Thymus (tissue), 11 donors: ENCODE results near the gene C16orf46. TPM values are rescaled to one million over a fixed set of nuclear protein-coding genes. Genes with fewer than 3 reads are reported as not detected.
A peak's percentile ranks its signal among the peaks of the same experiment; 100 is the strongest.

Experiments
- DNase-seq, 9 donors: peaks; one replicate each; pipeline ENCODE4 v3.0.0-alpha.2; 2013; ENCODE audit warnings: low spot score in 9 of 9, low read depth in 6 of 9, missing footprints in 1 of 9
- H3K27ac ChIP-seq, 2 donors: one replicate each; pipeline ENCODE4 v1.5.1; 2013; ENCODE audit warnings: control low read depth in 1 of 2, low read depth in 1 of 2, low read length in 1 of 2, mild to moderate bottlenecking in 1 of 2, moderate library complexity in 1 of 2
- H3K27me3 ChIP-seq, 2 donors: one replicate each; pipeline ENCODE4 v1.5.1; 2013; ENCODE audit warnings: low read length in 1 of 2; ENCODE audit not compliant: control insufficient read depth in 2 of 2, insufficient read depth in 1 of 2
- H3K36me3 ChIP-seq, 2 donors: one replicate each; pipeline ENCODE4 v1.5.1; 2013; ENCODE audit warnings: low read length in 1 of 2, mild to moderate bottlenecking in 1 of 2, moderate library complexity in 1 of 2; ENCODE audit not compliant: control insufficient read depth in 2 of 2, insufficient read depth in 2 of 2
- H3K4me1 ChIP-seq, 2 donors: one replicate each; pipeline ENCODE4 v1.5.1; 2013; ENCODE audit warnings: low read length in 2 of 2; ENCODE audit not compliant: control insufficient read depth in 2 of 2, insufficient read depth in 2 of 2
- H3K4me3 ChIP-seq, 2 donors: one replicate each; pipeline ENCODE4 v1.5.1; 2013; ENCODE audit warnings: low read length in 2 of 2, control low read depth in 1 of 2, mild to moderate bottlenecking in 1 of 2
- H3K9me3 ChIP-seq, 2 donors: one replicate each; pipeline ENCODE4 v1.5.1; 2013; ENCODE audit warnings: low read length in 1 of 2, mild to moderate bottlenecking in 1 of 2; ENCODE audit not compliant: control insufficient read depth in 2 of 2, insufficient read depth in 1 of 2
- WGBS: extraction: QIAGEN DNeasy Blood & Tissue Kit; methylation state at CpG from one replicate; pipeline ENCODE4 v1.1.7; 2013; 5-methylcytosine and 5-hydroxymethylcytosine counted together
- polyA plus RNA-seq: library from polyadenylated mRNA; stranded (reverse); fragments of 200-250 nt; gene quantifications from one replicate; pipeline ENCODE4 v1.2.3, GENCODE V29; 2013
- total RNA-seq: library from RNA; stranded (reverse); fragments of 120-200 nt; gene quantifications from one replicate; pipeline ENCODE4 v1.2.4, GENCODE V29; 2013
- donor health status: healthy.

C16orf46 gene
- total and polyA plus RNA-seq, 2 donors = 0.28 to 1.4 TPM

- Histone ChIP-seq H3K4me3 (peak overlapping the region; percentile 56 to 88), H3K4me1 (peaks cover 11 to 12% of the 10 kb centered on the region in 2 donors), H3K9me3 (no peaks in the 10 kb centered on the region), H3K36me3 (peaks cover 11 to 16% of the 10 kb centered on the region in 2 donors), H3K27me3 (no peaks in the 10 kb centered on the region), H3K27ac (no peak overlapping the region)
- 47% methylated on average over 10 of the region's 10 CpGs for WGBS
- DNase-seq = peak in 1 of 9 donors; percentile 6
These were observed 40.2 kb downstream of the C16orf46 start for GRCh38 chr16:81036751-81037350.

DNA sequence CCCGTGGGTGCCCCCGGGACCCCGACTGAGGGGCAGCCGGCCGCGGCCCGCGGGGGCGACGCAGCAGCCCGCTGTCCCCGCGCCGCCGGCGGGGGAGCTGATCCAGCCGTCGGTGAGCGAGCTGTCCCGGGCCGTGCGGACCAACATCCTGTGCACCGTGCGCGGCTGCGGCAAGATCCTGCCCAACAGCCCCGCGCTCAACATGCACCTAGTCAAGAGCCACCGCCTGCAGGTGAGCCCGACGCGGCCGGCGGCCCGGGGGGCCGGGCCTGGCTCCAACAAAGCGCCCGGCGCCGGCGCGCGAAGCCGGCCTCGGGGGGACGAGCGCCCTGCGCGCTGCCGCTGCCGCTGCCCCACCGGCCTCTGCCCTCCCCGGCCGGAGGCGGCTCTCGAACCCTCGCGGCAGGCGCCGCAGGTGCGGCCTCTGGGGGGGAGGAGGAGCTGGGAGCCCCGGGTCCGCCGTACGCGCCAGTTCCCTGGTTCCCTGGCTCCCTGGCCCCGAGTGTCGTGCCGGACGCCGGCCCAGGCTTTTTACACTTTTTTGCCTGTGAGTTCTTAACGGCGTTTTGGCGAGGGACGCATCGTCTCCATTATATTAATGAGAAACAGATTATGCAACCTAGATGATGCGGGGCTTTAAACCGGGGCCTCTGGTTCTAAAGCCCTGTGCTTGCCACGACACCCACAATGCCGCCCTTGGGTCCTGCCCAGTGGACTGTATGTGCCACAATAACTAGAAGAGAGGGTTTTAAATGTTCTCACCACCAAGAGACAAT, 40.9 kb downstream of the C16orf46 start:
- H3K27me3 ChIP-seq = no peaks in the 10 kb centered on the region
- under 1% methylated on average over 80 of the region's 80 CpGs for WGBS
- DNase-seq = peak in 5 of 9 donors; percentile 10 to 47 (median 26)
- peaks cover 4 to 9% of the 10 kb centered on the region in 2 donors for H3K36me3 ChIP-seq
- H3K9me3 ChIP-seq = no peaks in the 10 kb centered on the region
- H3K4me1 ChIP-seq = peaks cover 11 to 12% of the 10 kb centered on the region in 2 donors
- peak overlapping the region; percentile 56 to 88 for H3K4me3 ChIP-seq
- H3K27ac ChIP-seq = peak overlapping the region in 1 of 2 donors; percentile 62

DNA sequence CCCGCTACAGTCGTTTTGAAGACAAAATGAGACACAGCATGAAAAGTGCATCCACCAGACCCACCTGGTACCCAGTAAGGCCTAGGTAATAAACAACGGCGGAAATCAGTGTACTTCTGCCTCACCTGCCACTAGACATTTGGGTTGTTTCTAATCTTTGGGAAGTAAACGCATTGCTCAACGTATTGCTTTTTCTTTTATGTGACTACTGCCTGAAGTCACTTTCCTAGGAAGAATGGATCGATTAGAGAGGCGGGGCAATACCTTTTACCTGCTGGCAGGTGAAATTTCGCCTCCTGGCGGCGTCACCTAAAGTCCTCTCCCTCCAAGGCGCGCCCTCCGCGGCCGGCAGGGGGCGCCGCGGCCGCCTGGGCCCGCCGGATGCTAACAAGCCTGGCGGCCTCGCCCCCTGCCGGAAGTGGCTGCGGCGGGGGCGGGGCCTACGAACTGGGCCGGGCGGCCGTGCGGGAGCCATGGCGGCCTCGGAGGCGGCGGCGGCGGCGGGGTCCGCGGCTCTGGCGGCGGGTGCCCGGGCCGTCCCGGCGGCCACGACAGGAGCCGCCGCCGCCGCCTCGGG, 41.6 kb downstream of the C16orf46 start, which contains the start of gene ATMIN:
ATMIN (plus strand) TSS at position 445 of the 577 bp plus-strand sequence; CDS start at position 474, 29 bp downstream.
- 7% methylated on average over 54 of the region's 54 CpGs for WGBS
- DNase-seq = peak; percentile 45 to 94 (median 86)

GRCh38 chr16:81029930-81030604, 47.0 kb downstream of the C16orf46 start:
- WGBS = 97% methylated on average over 11 of the region's 11 CpGs
- Histone ChIP-seq H3K36me3 (peaks cover 26% of the 10 kb centered on the region in 2 donors), H3K4me3 (no peak overlapping the region), H3K27me3 (no peaks in the 10 kb centered on the region), H3K4me1 (no peaks in the 10 kb centered on the region), H3K27ac (no peak overlapping the region), H3K9me3 (no peaks in the 10 kb centered on the region)
- no peak for DNase-seq

More for the DNA sequence above, 41.6 kb downstream of the C16orf46 start, which contains the start of gene ATMIN:
- Histone ChIP-seq H3K27ac (peak within 1 kb of the TSS in 1 of 2 donors; percentile 62), H3K4me3 (peak within 1 kb of the TSS; percentile 56 to 88), H3K4me1 (peaks cover 11 to 12% of the 10 kb centered on the region in 2 donors), H3K36me3 (peaks cover 2 to 9% of the 10 kb centered on the region in 2 donors), H3K9me3 (no peaks in the 10 kb centered on the region), H3K27me3 (no peaks in the 10 kb centered on the region)

DNA sequence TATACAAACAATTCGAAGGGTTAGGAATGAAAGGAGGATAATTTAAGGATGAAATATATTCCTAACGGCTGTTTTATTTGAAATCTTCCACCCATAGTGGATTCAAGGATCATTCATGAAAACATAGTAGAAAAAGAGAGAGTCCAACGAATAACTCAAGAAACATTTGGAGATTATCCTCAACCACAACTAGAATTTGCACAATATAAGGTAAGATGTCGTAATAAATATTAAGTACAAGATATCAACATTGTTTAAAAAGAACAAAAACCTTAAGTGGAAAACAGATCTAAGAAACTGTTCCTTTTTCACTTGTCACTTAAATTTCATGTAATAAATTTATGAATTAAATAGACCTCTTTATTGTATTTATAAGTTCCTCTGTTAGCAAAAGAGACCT, 50.6 kb downstream of the C16orf46 start:
- H3K4me3 ChIP-seq = no peak overlapping the region
- no peaks in the 10 kb centered on the region for H3K4me1 ChIP-seq
- no peaks in the 10 kb centered on the region for H3K9me3 ChIP-seq
- no peak overlapping the region for H3K27ac ChIP-seq
- peaks cover 39 to 49% of the 10 kb centered on the region in 2 donors for H3K36me3 ChIP-seq
- DNase-seq = no peak
- 98% methylated on average over 4 of the region's 4 CpGs for WGBS
- H3K27me3 ChIP-seq = no peaks in the 10 kb centered on the region

- DNase-seq = no peak
- Histone ChIP-seq H3K4me3 (no peak overlapping the region), H3K9me3 (no peaks in the 10 kb centered on the region), H3K4me1 (no peaks in the 10 kb centered on the region), H3K27ac (no peak overlapping the region), H3K27me3 (no peaks in the 10 kb centered on the region), H3K36me3 (peaks cover 49 to 77% of the 10 kb centered on the region in 2 donors)
- 97% methylated on average over 2 of the region's 2 CpGs for WGBS
These were observed 58.5 kb downstream of the C16orf46 start for GRCh38 chr16:81018496-81018895.

DNA sequence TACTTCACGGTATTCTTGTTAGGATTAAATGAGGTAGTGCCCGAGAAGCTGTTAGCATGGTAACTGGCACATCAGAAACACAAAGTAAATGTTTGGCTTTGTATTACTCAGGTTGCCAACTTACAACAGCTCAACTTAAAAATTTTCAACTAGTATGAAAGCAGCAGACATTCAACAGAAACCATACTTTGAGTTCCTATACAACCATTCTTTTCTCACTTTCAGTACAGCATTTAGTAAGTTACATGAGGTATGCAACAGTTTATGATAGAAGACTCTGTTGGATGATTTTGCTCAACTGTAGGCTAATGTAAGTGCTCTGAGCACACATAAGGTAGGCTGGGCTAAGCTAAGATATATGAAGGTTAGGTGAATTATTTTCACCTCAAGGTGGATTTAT, 62.4 kb downstream of the C16orf46 start:
- no peak for DNase-seq
- Histone ChIP-seq H3K9me3 (no peaks in the 10 kb centered on the region), H3K4me3 (no peak overlapping the region), H3K27me3 (no peaks in the 10 kb centered on the region), H3K36me3 (peaks cover 37 to 62% of the 10 kb centered on the region in 2 donors), H3K27ac (no peak overlapping the region), H3K4me1 (no peaks in the 10 kb centered on the region)
- WGBS = 99% methylated on average over 2 of the region's 2 CpGs

DNA sequence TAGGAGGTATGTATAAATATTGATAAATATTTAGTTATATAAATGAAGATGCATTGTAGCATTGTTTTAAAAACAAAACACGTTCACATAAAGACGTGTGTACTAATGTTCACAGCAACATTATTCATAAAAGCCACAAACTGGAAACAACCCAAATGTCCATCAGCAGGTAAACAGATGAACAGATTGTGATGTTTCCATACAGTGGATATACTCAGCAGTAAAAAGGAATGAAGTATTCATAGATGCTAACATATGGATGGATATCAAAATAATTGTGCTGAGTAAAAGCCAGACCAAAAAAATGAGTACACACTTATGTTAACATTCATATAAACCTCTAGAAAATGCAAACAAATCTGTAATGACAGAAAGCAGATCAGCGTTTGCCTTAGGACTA, 64.1 kb downstream of the C16orf46 start:
- no peak for DNase-seq
- 98% methylated on average over 3 of the region's 3 CpGs for WGBS
- H3K4me3 ChIP-seq = no peak overlapping the region
- no peak overlapping the region for H3K27ac ChIP-seq
- peaks cover 25 to 49% of the 10 kb centered on the region in 2 donors for H3K36me3 ChIP-seq
- peaks cover under 1 to 6% of the 10 kb centered on the region in 2 donors for H3K4me1 ChIP-seq
- H3K9me3 ChIP-seq = no peaks in the 10 kb centered on the region
- H3K27me3 ChIP-seq = no peaks in the 10 kb centered on the region
